Activated T-helper 1 cell treated with anti-CD3 and anti-CD28 coated beads, Interleukin-2, amount 50 U/mL, for 16 hours (primary cell): Measurements from ENCODE around the gene PDK2.
"Not testable (repeated sequence)": the region's sequence is repeated elsewhere in the genome, so short reads cannot be mapped to it uniquely, and the experiment has no call there.

Source experiments
- DNase-seq, 2 donors: peaks; one replicate each; pipeline ENCODE4 v3.0.0-alpha.2; 2020; ENCODE audit warnings: low read depth in 1 of 2, low spot score in 1 of 2

The PDK2 gene

DNA sequence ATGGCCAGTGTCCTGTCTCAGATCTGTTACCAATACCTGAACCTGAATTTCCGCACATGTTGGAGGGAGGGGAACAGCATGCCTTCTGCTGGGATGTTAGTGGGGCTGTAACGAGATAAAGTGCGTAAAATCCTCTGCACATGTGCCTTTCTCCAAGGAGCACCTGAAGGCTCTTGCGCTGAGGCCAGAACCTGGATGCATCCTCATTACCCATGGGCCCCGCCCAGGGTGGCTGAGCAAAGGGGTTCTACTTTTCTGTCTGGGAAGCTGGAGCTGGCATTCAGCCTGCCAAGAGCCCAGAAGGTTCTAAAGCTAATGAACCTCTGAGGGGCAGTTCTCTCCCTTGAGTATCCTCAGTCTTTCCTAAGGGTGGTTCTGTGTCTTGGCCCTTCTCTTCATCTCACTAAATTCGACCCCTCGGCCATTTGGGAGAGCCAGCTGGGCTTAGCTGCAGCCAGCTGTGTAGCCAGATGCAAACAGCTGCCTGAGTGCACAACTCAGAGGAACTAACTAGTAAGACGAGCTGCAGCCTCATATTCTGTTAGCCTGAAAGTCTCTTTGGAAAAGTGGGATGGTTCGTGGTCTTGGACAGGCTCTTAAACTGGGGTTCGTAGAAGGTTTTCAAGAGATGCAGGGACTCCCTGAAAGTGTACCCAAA is 36.7 kb upstream of the PDK2 start:
- DNase-seq = no peak

GRCh38 chr17:50059256-50059655 is 35.9 kb upstream of the PDK2 start:
- DNase-seq = no peak

- DNase-seq = no peak
Observed at GRCh38 chr17:50059759-50060273, 35.3 kb upstream of the PDK2 start.

DNA sequence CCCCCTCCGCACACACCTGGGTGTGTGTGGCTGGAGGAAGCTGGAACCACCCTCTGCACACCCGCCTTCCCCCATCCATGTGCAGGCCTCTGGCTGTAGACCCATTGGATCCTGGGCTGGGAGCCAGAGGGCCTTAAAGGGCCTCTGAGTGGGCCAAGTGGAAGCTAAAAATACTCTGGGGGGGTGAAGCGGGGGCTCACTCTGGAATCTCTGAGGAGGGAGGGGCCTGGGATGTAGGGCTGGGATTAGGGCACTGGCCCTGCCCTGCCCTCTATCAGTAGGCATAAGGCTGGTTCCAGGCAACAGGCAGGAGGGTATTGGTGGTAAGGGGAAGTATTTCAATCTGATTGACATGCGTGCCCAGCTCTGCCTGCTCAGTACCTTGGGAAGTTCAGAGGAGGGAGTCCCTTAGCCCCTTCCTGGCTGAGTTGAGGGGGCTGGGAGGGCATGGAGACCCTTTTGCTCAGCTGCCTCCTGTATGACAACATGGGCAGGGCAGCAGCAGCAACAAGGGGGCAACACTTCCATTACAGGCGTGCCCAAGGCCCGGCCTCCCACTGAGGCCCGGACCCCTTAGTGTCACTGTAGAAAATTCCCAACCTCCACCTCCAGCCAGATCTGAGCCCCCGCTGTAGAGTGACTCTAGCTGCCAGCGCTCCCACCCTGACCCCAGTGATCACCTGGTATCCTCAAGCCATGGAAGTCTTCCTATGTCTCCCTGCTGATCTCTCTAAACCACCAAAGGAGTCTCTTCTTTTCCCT is 34.0 kb upstream of the PDK2 start:
- DNase-seq = no peak

- DNase-seq = not testable (repeated sequence)
Observed at GRCh38 chr17:50061713-50062045, 33.5 kb upstream of the PDK2 start.

DNA sequence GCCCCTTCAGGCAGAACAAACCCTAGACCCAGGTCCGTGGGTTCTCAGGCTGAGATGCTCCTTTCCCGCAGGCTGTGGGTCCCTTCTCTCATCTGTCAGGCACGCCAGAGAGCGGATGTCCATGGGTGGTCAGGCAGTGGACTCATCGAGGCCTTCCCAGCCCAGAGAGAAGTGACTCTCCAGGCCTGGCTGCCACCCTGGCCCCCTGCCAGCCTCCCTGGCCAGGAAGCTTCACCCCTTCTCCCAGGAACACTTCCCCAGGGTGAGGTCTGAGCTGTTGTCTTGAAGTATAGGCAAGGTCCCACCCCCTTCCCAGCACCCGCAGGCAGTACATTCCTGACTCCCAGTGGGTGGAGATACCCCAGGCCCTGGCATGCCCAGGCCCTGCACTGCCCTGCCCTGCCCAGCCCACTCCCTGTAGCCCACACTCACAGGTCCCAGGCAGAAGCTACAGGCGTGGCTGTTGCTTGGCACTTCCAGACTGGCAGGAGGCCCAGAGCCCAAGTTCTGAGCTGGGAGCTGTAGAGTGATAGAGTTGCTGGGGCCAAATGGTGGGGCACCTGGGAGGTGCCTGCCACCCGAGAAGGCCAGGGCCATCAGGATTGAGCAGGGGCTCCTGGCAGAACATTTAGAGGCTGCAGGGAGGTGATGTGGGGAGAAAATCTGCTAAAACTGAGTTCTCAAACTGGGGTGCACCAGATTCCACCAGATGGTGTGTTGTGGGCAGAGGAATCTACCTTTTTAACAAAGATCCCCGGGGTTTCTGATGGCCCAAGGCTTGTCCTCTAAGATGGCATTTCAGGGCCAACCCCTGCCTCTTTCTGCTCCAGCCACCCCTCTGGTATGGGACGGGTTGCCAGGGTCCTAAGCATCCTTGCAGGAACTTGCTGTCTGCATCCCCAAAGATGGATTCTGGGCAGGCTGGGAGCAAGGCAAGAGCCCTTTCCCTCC is 32.6 kb upstream of the PDK2 start:
- DNase-seq = no peak

DNA sequence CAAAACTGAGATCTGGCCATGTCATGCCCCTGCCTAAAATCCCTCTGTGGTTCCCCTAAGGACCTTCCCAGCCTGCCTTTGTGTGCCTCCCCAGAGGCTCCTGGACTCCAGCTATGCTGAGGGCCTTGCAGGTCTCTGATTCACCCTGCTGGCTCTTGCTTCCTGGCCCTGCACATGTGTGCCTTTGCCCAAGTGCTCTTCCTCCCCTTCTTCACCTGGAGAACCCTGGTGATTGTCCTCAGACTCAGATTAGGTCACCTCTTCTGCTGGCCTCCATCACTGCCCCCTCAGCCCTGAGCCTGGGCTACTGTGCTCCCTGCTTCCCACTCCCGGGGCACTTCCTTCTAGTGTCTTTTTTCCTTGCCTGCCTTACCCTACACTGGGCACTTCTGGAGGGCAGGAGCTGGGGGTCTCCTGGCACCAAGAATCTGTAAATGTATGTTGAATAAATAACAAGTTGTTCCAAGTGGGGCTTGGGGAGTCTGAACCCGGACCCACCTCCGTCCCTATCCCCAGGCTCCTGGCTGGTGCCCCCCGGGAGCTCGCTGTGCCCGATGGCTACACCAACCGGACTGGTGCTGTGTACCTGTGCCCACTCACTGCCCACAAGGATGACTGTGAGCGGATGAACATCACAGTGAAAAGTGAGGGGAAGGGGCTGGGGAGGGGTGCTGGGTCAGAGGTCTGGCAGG is 31.4 kb upstream of the PDK2 start:
- no peak for DNase-seq

- DNase-seq = no peak
Observed at GRCh38 chr17:50064253-50065001, 30.7 kb upstream of the PDK2 start.

DNA sequence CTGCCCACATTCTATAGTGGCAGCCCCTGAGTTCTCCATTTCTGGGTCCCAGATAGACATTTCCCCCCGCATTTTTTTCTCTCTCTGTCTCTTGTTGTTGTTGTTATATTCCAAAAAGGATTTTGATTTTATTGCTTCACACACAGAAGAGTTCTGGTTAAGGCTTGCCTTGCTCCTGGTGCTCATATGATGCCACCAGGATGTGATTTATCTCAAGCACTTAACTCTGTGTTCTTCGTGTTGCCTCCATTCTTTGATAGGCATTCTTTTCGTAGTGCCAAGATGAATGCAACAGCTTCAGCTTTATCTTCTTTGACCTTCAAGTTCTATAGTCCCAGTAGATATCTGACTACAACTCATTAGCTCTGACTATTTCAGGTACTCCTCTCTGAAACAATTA is 30.1 kb upstream of the PDK2 start:
- no peak for DNase-seq

- DNase-seq = no peak
Observed at GRCh38 chr17:50066995-50067394, 28.2 kb upstream of the PDK2 start.

GRCh38 chr17:50067996-50068395 is 27.2 kb upstream of the PDK2 start:
- DNase-seq = no peak

DNA sequence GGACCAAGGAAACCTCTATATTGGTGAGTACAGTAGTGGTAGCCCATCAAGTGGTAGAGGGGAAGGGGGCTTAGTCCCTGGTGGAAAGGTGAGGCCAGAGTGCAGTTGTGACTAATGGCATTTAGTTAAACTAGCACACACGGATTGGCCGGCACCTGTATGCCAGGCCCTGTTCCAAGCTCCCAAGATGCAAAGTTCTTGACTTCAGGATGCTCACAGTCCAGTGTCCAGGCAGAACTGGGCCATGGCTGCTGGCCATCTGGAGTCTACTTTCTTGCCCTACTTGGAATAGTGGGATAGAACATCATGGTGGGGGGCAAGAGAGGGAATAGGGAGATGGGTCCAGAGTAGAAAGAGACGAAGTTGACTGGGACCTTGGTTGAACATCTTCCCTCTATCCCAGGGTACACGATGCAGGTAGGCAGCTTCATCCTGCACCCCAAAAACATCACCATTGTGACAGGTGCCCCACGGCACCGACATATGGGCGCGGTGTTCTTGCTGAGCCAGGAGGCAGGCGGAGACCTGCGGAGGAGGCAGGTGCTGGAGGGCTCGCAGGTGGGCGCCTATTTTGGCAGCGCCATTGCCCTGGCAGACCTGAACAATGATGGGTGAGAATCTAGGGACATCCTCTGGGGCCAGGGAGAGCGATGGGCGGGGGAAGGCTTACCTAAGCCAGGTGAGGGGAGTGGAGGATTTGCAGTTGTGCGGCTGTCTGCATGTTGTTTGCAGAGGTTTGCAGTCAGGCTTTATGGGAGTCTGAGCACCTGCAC is 24.1 kb upstream of the PDK2 start:
- DNase-seq = no peak

- DNase-seq = no peak
Observed at GRCh38 chr17:50071692-50072091, 23.5 kb upstream of the PDK2 start.

DNA sequence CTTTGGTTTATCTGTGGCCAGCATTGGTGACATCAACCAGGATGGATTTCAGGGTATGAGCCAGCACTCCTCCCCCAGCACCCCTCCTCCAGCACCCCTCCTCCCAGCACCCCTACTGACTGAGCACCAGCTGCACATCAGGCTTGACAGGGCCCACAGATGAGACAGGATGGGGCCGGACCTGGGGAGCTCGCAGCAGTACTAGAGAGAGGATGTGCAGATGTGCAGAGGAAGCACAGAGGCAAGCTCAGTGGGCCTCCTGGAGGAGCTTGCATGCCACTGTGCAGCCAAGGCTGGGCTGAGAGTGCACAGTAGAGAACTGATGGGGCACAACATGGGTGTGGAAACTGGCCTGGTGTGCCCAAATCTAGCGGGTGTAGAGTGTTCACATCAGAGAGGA is 23.0 kb upstream of the PDK2 start:
- no peak for DNase-seq

DNA sequence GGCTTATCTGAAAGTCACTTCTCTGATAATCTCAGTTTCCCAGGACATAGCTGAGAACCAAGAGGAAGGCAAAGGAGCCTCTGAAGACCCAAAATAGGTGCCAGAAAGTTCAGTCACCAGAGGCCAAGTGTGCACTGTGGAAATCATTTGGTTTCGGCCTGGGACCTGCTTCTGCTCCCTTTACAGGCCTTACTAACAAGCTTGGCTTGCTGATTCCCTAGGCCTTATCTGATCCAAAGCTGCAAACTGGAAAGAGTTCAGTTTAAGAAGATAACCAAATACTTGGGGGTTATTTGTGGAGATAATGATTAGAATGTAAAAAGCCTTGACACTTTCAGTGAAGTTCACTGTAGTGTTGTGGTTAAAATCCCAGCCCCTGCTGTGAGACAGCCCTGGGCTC is 22.2 kb upstream of the PDK2 start:
- no peak for DNase-seq

GRCh38 chr17:50074227-50074626 is 20.9 kb upstream of the PDK2 start:
- DNase-seq = no peak

DNA sequence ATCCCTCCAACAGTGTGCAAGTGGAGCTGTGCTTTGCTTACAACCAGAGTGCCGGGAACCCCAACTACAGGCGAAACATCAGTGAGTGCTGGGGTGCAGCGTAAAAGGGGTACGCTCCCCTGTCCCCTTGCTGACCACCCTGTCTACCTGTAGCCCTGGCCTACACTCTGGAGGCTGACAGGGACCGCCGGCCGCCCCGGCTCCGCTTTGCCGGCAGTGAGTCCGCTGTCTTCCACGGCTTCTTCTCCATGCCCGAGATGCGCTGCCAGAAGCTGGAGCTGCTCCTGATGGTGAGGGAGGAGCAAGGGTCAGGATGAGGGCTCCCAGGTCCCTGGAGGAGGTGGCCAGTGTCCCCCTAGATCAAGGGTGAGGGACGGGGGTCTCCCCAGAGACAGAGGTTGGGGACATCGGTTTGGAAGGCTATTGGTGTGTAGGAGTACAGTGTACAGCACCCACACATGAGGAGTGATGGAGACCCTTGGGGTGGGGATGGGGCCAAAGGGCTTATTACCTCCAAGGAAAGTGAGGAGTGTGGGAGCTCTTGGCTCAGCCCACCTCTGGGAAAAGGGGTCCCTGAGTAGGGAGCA is 19.6 kb upstream of the PDK2 start:
- DNase-seq = no peak

DNA sequence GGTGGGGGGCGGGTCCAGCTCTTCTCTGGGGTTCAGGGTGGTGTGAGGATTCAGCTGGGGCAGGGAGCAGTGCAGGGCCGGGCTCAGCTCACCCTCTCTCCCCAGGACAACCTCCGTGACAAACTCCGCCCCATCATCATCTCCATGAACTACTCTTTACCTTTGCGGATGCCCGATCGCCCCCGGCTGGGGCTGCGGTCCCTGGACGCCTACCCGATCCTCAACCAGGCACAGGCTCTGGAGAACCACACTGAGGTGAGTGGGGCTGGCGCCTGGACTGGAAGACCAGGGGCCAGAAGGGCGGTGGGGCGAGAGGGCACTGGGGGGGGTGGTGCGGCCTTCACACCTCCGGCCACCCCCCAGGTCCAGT is 18.9 kb upstream of the PDK2 start:
- no peak for DNase-seq

DNA sequence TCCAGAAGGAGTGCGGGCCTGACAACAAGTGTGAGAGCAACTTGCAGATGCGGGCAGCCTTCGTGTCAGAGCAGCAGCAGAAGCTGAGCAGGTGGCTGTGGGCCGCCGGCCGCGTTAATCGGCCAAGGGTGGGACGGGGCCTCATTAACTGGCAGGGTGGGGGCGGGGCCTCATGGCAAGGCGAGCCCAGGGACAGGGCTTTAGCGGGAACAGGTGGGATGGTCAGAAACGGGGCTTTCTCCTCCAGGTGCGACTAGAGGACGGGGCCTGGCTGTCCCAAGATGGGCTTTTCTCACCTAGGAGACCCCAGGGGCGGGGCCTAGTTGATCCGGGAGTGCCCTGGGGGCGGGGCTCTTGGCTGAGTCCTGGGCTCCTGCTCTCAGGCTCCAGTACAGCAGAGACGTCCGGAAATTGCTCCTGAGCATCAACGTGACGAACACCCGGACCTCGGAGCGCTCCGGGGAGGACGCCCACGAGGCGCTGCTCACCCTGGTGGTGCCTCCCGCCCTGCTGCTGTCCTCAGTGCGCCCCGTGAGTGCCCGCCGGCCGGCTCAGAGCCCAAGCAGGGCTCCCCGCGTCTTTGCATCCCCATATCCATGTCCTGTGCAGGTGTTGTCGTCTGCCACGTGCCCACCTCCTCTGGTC is 18.4 kb upstream of the PDK2 start:
- DNase-seq = no peak
